Neural cell (in vitro differentiated cells): ENCODE data around the gene THRB.

Experiments
- CTCF ChIP-seq: fragments of 450-650 bp; IDR thresholded peaks from 2 replicates; pipeline ENCODE4 v1.5.1; 2014; ENCODE audit warnings: antibody characterized with exemption, mild to moderate bottlenecking, moderate library complexity; ENCODE audit not compliant: poor library complexity, severe bottlenecking
- EP300 ChIP-seq: fragments of 450-650 bp; conservative IDR thresholded peaks from 2 replicates; pipeline ENCODE4 v1.6.1; 2014; ENCODE audit warnings: antibody characterized with exemption, mild to moderate bottlenecking, moderate library complexity; ENCODE audit not compliant: poor library complexity, severe bottlenecking
- EZH2 ChIP-seq: fragments of 200-600, 300-800 bp; shearing (Covaris generic), sonication (generic); IDR thresholded peaks from 2 replicates; pipeline ENCODE4 v1.6.1; 2014; ENCODE audit warnings: antibody characterized with exemption, low read length, borderline replicate concordance, mild to moderate bottlenecking; ENCODE audit not compliant: insufficient read depth, poor library complexity, severe bottlenecking
- MXI1 ChIP-seq: fragments of 450-650 bp; conservative IDR thresholded peaks from 2 replicates; pipeline ENCODE4 v1.6.1; 2014; ENCODE audit warnings: antibody characterized with exemption, mild to moderate bottlenecking; ENCODE audit not compliant: poor library complexity, severe bottlenecking
- POLR2AphosphoS5 ChIP-seq: IDR thresholded peaks from 2 replicates; pipeline ENCODE4 v1.6.1; 2012
- RAD21 ChIP-seq: fragments of 450-650 bp; conservative IDR thresholded peaks from 2 replicates; pipeline ENCODE4 v1.6.1; 2014; ENCODE audit warnings: antibody characterized with exemption, mild to moderate bottlenecking, moderate library complexity
- REST ChIP-seq: IDR thresholded peaks from 2 replicates; pipeline ENCODE4 v1.6.1; 2012; ENCODE audit warnings: borderline replicate concordance
- SMC3 ChIP-seq: fragments of 450-650 bp; conservative IDR thresholded peaks from 2 replicates; pipeline ENCODE4 v1.6.1; 2014; ENCODE audit warnings: antibody characterized with exemption, mild to moderate bottlenecking, moderate library complexity; ENCODE audit not compliant: poor library complexity
- TAF1 ChIP-seq: IDR thresholded peaks from 2 replicates; pipeline ENCODE4 v1.6.1; 2012; ENCODE audit warnings: low read depth

- TF ChIP-seq POLR2AphosphoS5: no peak
- TF ChIP-seq SMC3: no peak
- no peak for TF ChIP-seq TAF1
- TF ChIP-seq CTCF: no peak
- no peak for TF ChIP-seq RAD21
- TF ChIP-seq EP300: no peak
- TF ChIP-seq EZH2: no peak
- TF ChIP-seq REST: no peak
- TF ChIP-seq MXI1: no peak
Measured at GRCh38 chr3:24270204-24270691, 224.4 kb downstream of the THRB start.
